Measurements from ENCODE around the gene TAP2. TPM values are rescaled to one million over a fixed set of nuclear protein-coding genes. Genes with fewer than 3 reads are reported as not detected.
A peak's percentile ranks its signal among the peaks of the same experiment; 100 is the strongest.
"Not testable (repeated sequence)": the region's sequence is repeated elsewhere in the genome, so short reads cannot be mapped to it uniquely, and the experiment has no call there.

TAP2 gene
- total RNA-seq, 1 donor from 2014 or later = 24.2 TPM

- Mint-ChIP-seq H3K27ac (no peak overlapping the region), H3K27me3 (ENCODE audit: low read depth) (peaks cover 62% of the 10 kb centered on the region), H3K36me3 (no peaks in the 10 kb centered on the region), H3K9me3 (no peaks in the 10 kb centered on the region), H3K4me1 (no peaks in the 10 kb centered on the region), H3K4me3 (no peak overlapping the region)
- DNase-seq (ENCODE audit: low spot score in 2 of 2, unreplicated experiment in 2 of 2) = no peak
- TF ChIP-seq, protein P1, sequence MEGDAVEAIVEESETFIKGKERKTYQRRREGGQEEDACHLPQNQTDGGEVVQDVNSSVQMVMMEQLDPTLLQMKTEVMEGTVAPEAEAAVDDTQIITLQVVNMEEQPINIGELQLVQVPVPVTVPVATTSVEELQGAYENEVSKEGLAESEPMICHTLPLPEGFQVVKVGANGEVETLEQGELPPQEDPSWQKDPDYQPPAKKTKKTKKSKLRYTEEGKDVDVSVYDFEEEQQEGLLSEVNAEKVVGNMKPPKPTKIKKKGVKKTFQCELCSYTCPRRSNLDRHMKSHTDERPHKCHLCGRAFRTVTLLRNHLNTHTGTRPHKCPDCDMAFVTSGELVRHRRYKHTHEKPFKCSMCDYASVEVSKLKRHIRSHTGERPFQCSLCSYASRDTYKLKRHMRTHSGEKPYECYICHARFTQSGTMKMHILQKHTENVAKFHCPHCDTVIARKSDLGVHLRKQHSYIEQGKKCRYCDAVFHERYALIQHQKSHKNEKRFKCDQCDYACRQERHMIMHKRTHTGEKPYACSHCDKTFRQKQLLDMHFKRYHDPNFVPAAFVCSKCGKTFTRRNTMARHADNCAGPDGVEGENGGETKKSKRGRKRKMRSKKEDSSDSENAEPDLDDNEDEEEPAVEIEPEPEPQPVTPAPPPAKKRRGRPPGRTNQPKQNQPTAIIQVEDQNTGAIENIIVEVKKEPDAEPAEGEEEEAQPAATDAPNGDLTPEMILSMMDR (IDR thresholded peaks at IDR 0.05; ENCODE audit: unreplicated experiment) = no peak
Measured at GRCh38 chr6:32807020-32807580, 31.4 kb downstream of the TAP2 start.

- H3K4me3 Mint-ChIP-seq; H3K27ac Mint-ChIP-seq; H3K4me1 Mint-ChIP-seq; DNase-seq (ENCODE audit: low spot score in 2 of 2, unreplicated experiment in 2 of 2); H3K9me3 Mint-ChIP-seq; H3K36me3 Mint-ChIP-seq: not testable (repeated sequence)
- peaks cover 73% of the 10 kb centered on the region for H3K27me3 Mint-ChIP-seq (ENCODE audit: low read depth)
Measured at GRCh38 chr6:32805404-32805803, 33.1 kb downstream of the TAP2 start.

- Mint-ChIP-seq H3K9me3 (peaks cover 7% of the 10 kb centered on the region), H3K4me1 (no peaks in the 10 kb centered on the region), H3K4me3 (no peak overlapping the region), H3K36me3 (no peaks in the 10 kb centered on the region), H3K27ac (no peak overlapping the region), H3K27me3 (ENCODE audit: low read depth) (peaks cover 85% of the 10 kb centered on the region)
- no peak for DNase-seq (ENCODE audit: low spot score in 2 of 2, unreplicated experiment in 2 of 2)
- TF ChIP-seq, protein P1 (IDR thresholded peaks at IDR 0.05; ENCODE audit: unreplicated experiment) = no peak
Measured at GRCh38 chr6:32803416-32803815, 35.1 kb downstream of the TAP2 start.

DNA sequence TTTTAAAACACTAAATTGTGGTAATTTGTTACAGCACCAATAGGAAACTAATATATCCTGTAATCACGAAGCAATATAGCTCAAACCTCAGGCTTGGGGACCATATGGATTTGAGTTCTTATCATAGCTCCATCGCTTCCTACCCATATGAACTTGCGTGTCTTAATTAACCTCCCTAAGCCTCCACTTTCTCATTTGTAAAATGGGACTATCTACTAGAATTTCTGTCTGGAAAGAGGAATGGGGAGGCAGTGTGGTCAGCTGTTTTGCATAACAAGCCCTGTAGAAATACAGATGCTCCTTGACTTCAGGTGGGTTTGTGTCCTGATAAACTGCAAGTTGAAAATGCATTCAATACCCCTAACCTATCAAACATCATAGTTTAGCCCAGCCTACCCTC lies 38.8 kb downstream of the TAP2 start:
- Mint-ChIP-seq H3K27ac (no peak overlapping the region), H3K36me3 (no peaks in the 10 kb centered on the region), H3K27me3 (ENCODE audit: low read depth) (peaks cover 87% of the 10 kb centered on the region), H3K9me3 (peaks cover 8% of the 10 kb centered on the region), H3K4me3 (no peak overlapping the region), H3K4me1 (peaks cover 2% of the 10 kb centered on the region)
- TF ChIP-seq, protein P1 (IDR thresholded peaks at IDR 0.05; ENCODE audit: unreplicated experiment) = no peak
- no peak for DNase-seq (ENCODE audit: low spot score in 2 of 2, unreplicated experiment in 2 of 2)

- Mint-ChIP-seq H3K27ac (no peak overlapping the region), H3K36me3 (no peaks in the 10 kb centered on the region), H3K9me3 (peaks cover 8% of the 10 kb centered on the region), H3K4me1 (peaks cover 2% of the 10 kb centered on the region), H3K27me3 (ENCODE audit: low read depth) (peaks cover 87% of the 10 kb centered on the region), H3K4me3 (no peak overlapping the region)
- TF ChIP-seq, protein P1 (IDR thresholded peaks at IDR 0.05; ENCODE audit: unreplicated experiment) = no peak
- no peak for DNase-seq (ENCODE audit: low spot score in 2 of 2, unreplicated experiment in 2 of 2)
Measured at GRCh38 chr6:32799168-32799567, 39.4 kb downstream of the TAP2 start.

- peaks cover 8% of the 10 kb centered on the region for H3K9me3 Mint-ChIP-seq
- peaks cover 82% of the 10 kb centered on the region for H3K27me3 Mint-ChIP-seq (ENCODE audit: low read depth)
- peak; percentile 46 to 92 for DNase-seq (ENCODE audit: low spot score in 2 of 2, unreplicated experiment in 2 of 2)
- peaks cover 2% of the 10 kb centered on the region for H3K4me1 Mint-ChIP-seq
- H3K27ac Mint-ChIP-seq = no peak overlapping the region
- TF ChIP-seq, protein P1 (IDR thresholded peaks at IDR 0.05; ENCODE audit: unreplicated experiment) = peak; percentile 98
- H3K36me3 Mint-ChIP-seq = no peaks in the 10 kb centered on the region
- peak overlapping the region; percentile 61 for H3K4me3 Mint-ChIP-seq
Measured at GRCh38 chr6:32796848-32797776, 41.4 kb downstream of the TAP2 start.

Measured in mesothelial cell of epicardium (in vitro differentiated cells).